Measurements from ENCODE around the gene OR8B4.
"Not testable (repeated sequence)": the region's sequence is repeated elsewhere in the genome, so short reads cannot be mapped to it uniquely, and the experiment has no call there.

Gene OR8B4

GRCh38 chr11:124460459-124460858, 35.8 kb upstream of the OR8B4 start:
- no peaks in the 10 kb centered on the region for H3K79me2 ChIP-seq (ENCODE audit: insufficient read depth, low read depth)
- H3K27me3 ChIP-seq (ENCODE audit: insufficient read depth, low read depth), result no peaks in the 10 kb centered on the region
- no peak overlapping the region for H2AFZ ChIP-seq (ENCODE audit: low read depth)
- TF ChIP-seq CTCF (conservative IDR thresholded peaks at IDR 0.05; ENCODE audit: low read depth, low read length), result no peak
- no peaks in the 10 kb centered on the region for H3K4me1 ChIP-seq (ENCODE audit: low read depth, poor library complexity, severe bottlenecking)
- no peaks in the 10 kb centered on the region for H3K36me3 ChIP-seq (ENCODE audit: insufficient read depth)
- no peak overlapping the region for H3K9ac ChIP-seq
- H3K27ac ChIP-seq, result no peak overlapping the region
- H3K4me3 ChIP-seq (IDR thresholded peaks at IDR 0.05; ENCODE audit: insufficient read depth, low read depth, low read length), result no peak overlapping the region
- no peak overlapping the region for H3K4me2 ChIP-seq
- H4K20me1 ChIP-seq (ENCODE audit: insufficient read depth), result no peaks in the 10 kb centered on the region

GRCh38 chr11:124459379-124459778, 34.7 kb upstream of the OR8B4 start:
- H4K20me1 ChIP-seq (ENCODE audit: insufficient read depth); H3K36me3 ChIP-seq (ENCODE audit: insufficient read depth); H3K27ac ChIP-seq; H3K27me3 ChIP-seq (ENCODE audit: insufficient read depth, low read depth); H3K4me2 ChIP-seq; H2AFZ ChIP-seq (ENCODE audit: low read depth); H3K9ac ChIP-seq; H3K4me1 ChIP-seq (ENCODE audit: low read depth, poor library complexity, severe bottlenecking); H3K79me2 ChIP-seq (ENCODE audit: insufficient read depth, low read depth); H3K4me3 ChIP-seq (IDR thresholded peaks at IDR 0.05; ENCODE audit: insufficient read depth, low read depth, low read length): not testable (repeated sequence)

- no peak for TF ChIP-seq CTCF (conservative IDR thresholded peaks at IDR 0.05; ENCODE audit: low read depth, low read length)
- Histone ChIP-seq H3K4me2 (no peak overlapping the region), H3K36me3 (ENCODE audit: insufficient read depth) (no peaks in the 10 kb centered on the region), H4K20me1 (ENCODE audit: insufficient read depth) (no peaks in the 10 kb centered on the region), H2AFZ (ENCODE audit: low read depth) (no peak overlapping the region), H3K27ac (no peak overlapping the region), H3K9ac (no peak overlapping the region), H3K4me1 (ENCODE audit: low read depth, poor library complexity, severe bottlenecking) (no peaks in the 10 kb centered on the region), H3K27me3 (ENCODE audit: insufficient read depth, low read depth) (no peaks in the 10 kb centered on the region), H3K4me3 (IDR thresholded peaks at IDR 0.05; ENCODE audit: insufficient read depth, low read depth, low read length) (no peak overlapping the region), H3K79me2 (ENCODE audit: insufficient read depth, low read depth) (no peaks in the 10 kb centered on the region)
Observed at GRCh38 chr11:124454552-124454951, 29.9 kb upstream of the OR8B4 start.

GRCh38 chr11:124446916-124447315, 22.2 kb upstream of the OR8B4 start:
- Histone ChIP-seq H3K4me2 (no peak overlapping the region), H4K20me1 (ENCODE audit: insufficient read depth) (no peaks in the 10 kb centered on the region), H3K9ac (no peak overlapping the region), H3K27me3 (ENCODE audit: insufficient read depth, low read depth) (no peaks in the 10 kb centered on the region), H3K27ac (no peak overlapping the region), H3K4me1 (ENCODE audit: low read depth, poor library complexity, severe bottlenecking) (no peaks in the 10 kb centered on the region), H3K36me3 (ENCODE audit: insufficient read depth) (no peaks in the 10 kb centered on the region), H2AFZ (ENCODE audit: low read depth) (no peak overlapping the region), H3K79me2 (ENCODE audit: insufficient read depth, low read depth) (no peaks in the 10 kb centered on the region), H3K4me3 (IDR thresholded peaks at IDR 0.05; ENCODE audit: insufficient read depth, low read depth, low read length) (no peak overlapping the region)
- TF ChIP-seq CTCF (conservative IDR thresholded peaks at IDR 0.05; ENCODE audit: low read depth, low read length), result no peak

GRCh38 chr11:124445646-124446150, 21.0 kb upstream of the OR8B4 start, which contains the start of gene OR8B8:
Gene OR8B8 (minus strand): TSS chr11:124445696. CDS start chr11:124441085, 4,611 bp downstream.
- Histone ChIP-seq H3K27me3 (ENCODE audit: insufficient read depth, low read depth) (no peaks in the 10 kb centered on the region), H3K27ac (no peak within 1 kb of the TSS), H3K4me1 (ENCODE audit: low read depth, poor library complexity, severe bottlenecking) (no peaks in the 10 kb centered on the region), H3K4me2 (no peak within 1 kb of the TSS), H3K36me3 (ENCODE audit: insufficient read depth) (no peaks in the 10 kb centered on the region), H3K4me3 (IDR thresholded peaks at IDR 0.05; ENCODE audit: insufficient read depth, low read depth, low read length) (no peak within 1 kb of the TSS), H4K20me1 (ENCODE audit: insufficient read depth) (no peaks in the 10 kb centered on the region), H3K79me2 (ENCODE audit: insufficient read depth, low read depth) (no peaks in the 10 kb centered on the region), H3K9ac (no peak within 1 kb of the TSS), H2AFZ (ENCODE audit: low read depth) (no peak within 1 kb of the TSS)
- TF ChIP-seq CTCF (conservative IDR thresholded peaks at IDR 0.05; ENCODE audit: low read depth, low read length), result no peak

All from KMS-11 (cell line).